IMR-90 (cell line): Measurements from ENCODE around the gene FBRS. TPM values are rescaled to one million over a fixed set of nuclear protein-coding genes. Genes with fewer than 3 reads are reported as not detected.
A peak's percentile ranks its signal among the peaks of the same experiment; 100 is the strongest.

Source experiments
- ATAC-seq: fragments of 200-7000 bp; cut with Tn5 transposase; 2 replicates; pipeline ENCODE4 v1.9.1; 2020; ENCODE audit warnings: low read depth, mild to moderate bottlenecking, moderate library complexity
- BruUV-seq: library from RNA; stranded (reverse); fragments of 400-500 nt; replicated peaks from 2 replicates; lab custom pipeline; 2021; lab: Mats Ljungman, UMichigan
- CTCF ChIA-PET: fragments of 300-600 bp; formaldehyde crosslinking; extraction: SDS; loops from one replicate; lab custom pipeline; 2021; ENCODE audit warnings: antibody characterized with exemption; lab: Yijun Ruan, JAX
- POLR2A ChIA-PET: fragments of 300-600 bp; sonication (Branson Sonifier 250); formaldehyde crosslinking; loops from one replicate; lab custom pipeline; 2022; ENCODE audit warnings: antibody characterized with exemption; ENCODE audit not compliant: unreplicated experiment; lab: Charles Lee
- DNase-seq: peaks from one replicate; pipeline ENCODE4 v3.0.0; 2013
- H2AFZ ChIP-seq: replicated peaks from 2 replicates; pipeline ENCODE3; 2013; ENCODE audit warnings: low read length, mild to moderate bottlenecking; ENCODE audit not compliant: poor library complexity
- H2AK5ac ChIP-seq: 2 replicates; pipeline ENCODE4 v1.6.1; 2013; ENCODE audit warnings: low read depth, low read length, inconsistent platforms
- H2AK9ac ChIP-seq: replicated peaks from 2 replicates; pipeline ENCODE3; 2013; ENCODE audit warnings: mild to moderate bottlenecking, low read depth, low read length, moderate library complexity; ENCODE audit not compliant: poor library complexity
- H2BK120ac ChIP-seq: 2 replicates; pipeline ENCODE4 v1.6.1; 2013; ENCODE audit warnings: low read depth, low read length, inconsistent platforms
- H2BK15ac ChIP-seq: 3 replicates; pipeline ENCODE4 v1.6.1; 2013; ENCODE audit warnings: low read depth, low read length, inconsistent platforms
- H2BK20ac ChIP-seq: 2 replicates; pipeline ENCODE4 v1.6.1; 2013; ENCODE audit warnings: low read depth, mild to moderate bottlenecking, inconsistent platforms, low read length, moderate library complexity
- H2BK5ac ChIP-seq: 2 replicates; pipeline ENCODE4 v1.6.1; 2013; ENCODE audit warnings: mild to moderate bottlenecking, low read depth, low read length, inconsistent platforms; ENCODE audit not compliant: poor library complexity, severe bottlenecking
- H3K14ac ChIP-seq: replicated peaks from 2 replicates; pipeline ENCODE4 v1.6.1; 2013; ENCODE audit warnings: low read depth, low read length, inconsistent platforms
- H3K18ac ChIP-seq: 2 replicates; pipeline ENCODE4 v1.6.1; 2013; ENCODE audit warnings: low read depth, low read length, control low read depth
- H3K23ac ChIP-seq: 2 replicates; pipeline ENCODE4 v1.6.1; 2013; ENCODE audit warnings: low read depth, low read length, inconsistent platforms
- H3K27ac ChIP-seq: 2 replicates; pipeline ENCODE4 v1.5.1; 2013; ENCODE audit warnings: mild to moderate bottlenecking, control low read depth, low read length; ENCODE audit not compliant: insufficient read depth
- H3K27me3 ChIP-seq: 2 replicates; pipeline ENCODE4 v1.6.1; 2013; ENCODE audit warnings: low read length; ENCODE audit not compliant: control insufficient read depth, insufficient read depth
- H3K36me3 ChIP-seq: 2 replicates; pipeline ENCODE4 v1.6.1; 2013; ENCODE audit warnings: low read length, mixed read lengths; ENCODE audit not compliant: control insufficient read depth, insufficient read depth
- H3K4ac ChIP-seq: 2 replicates; pipeline ENCODE4 v1.6.1; 2013; ENCODE audit warnings: low read depth, low read length, inconsistent platforms
- H3K4me1 ChIP-seq: 2 replicates; pipeline ENCODE4 v1.6.1; 2013; ENCODE audit warnings: low read length, mixed read lengths; ENCODE audit not compliant: control insufficient read depth, insufficient read depth
- H3K4me2 ChIP-seq: 2 replicates; pipeline ENCODE4 v1.6.1; 2013; ENCODE audit warnings: low read depth, mild to moderate bottlenecking, control low read depth, low read length, moderate library complexity
- H3K4me3 ChIP-seq: 2 replicates; pipeline ENCODE4 v1.5.1; 2013; ENCODE audit warnings: low read depth, mild to moderate bottlenecking, control low read depth, low read length, moderate library complexity; ENCODE audit not compliant: insufficient read depth
- H3K56ac ChIP-seq: 2 replicates; pipeline ENCODE4 v1.6.1; 2013; ENCODE audit warnings: low read length, inconsistent platforms; ENCODE audit not compliant: insufficient read depth; ENCODE audit errors: extremely low read depth
- H3K79me1 ChIP-seq, 2 experiments: 2 replicates each; pipeline ENCODE4 v1.6.1; 2013; ENCODE audit warnings: low read length in 2 of 2, inconsistent platforms in 1 of 2, low read depth in 1 of 2
- H3K9ac ChIP-seq: 2 replicates; pipeline ENCODE4 v1.6.1; 2013; ENCODE audit warnings: low read depth, low read length, control low read depth
- H3K9me1 ChIP-seq: 2 replicates; pipeline ENCODE4 v1.6.1; 2013; ENCODE audit warnings: low read length, inconsistent platforms; ENCODE audit not compliant: insufficient read depth
- H3K9me3 ChIP-seq: 2 replicates; pipeline ENCODE4 v1.6.1; 2013; ENCODE audit warnings: low read length; ENCODE audit not compliant: control insufficient read depth, insufficient read depth
- H4K20me1 ChIP-seq: 2 replicates; pipeline ENCODE4 v1.6.1; 2013; ENCODE audit warnings: low read length, inconsistent platforms; ENCODE audit not compliant: insufficient read depth
- H4K5ac ChIP-seq: 2 replicates; pipeline ENCODE4 v1.6.1; 2013; ENCODE audit warnings: mild to moderate bottlenecking, low read depth, low read length, control low read depth
- H4K8ac ChIP-seq, 2 experiments: 2 replicates each; pipeline ENCODE4 v1.6.1; 2013; ENCODE audit warnings: low read depth in 2 of 2, low read length in 2 of 2, control low read depth in 1 of 2, inconsistent platforms in 1 of 2
- H4K91ac ChIP-seq: 2 replicates; pipeline ENCODE4 v1.6.1; 2013; ENCODE audit warnings: low read depth, low read length, inconsistent platforms; ENCODE audit not compliant: insufficient read depth
- BHLHE40 ChIP-seq: fragments of 150-350 bp; IDR thresholded peaks from 2 replicates; pipeline ENCODE4 v1.6.1; 2016; ENCODE audit warnings: mild to moderate bottlenecking, low read depth, low read length
- FOS ChIP-seq: fragments of 150-350 bp; IDR thresholded peaks from 2 replicates; pipeline ENCODE4 v1.6.1; 2016; ENCODE audit warnings: low read depth, low read length
- NFE2L2 ChIP-seq: fragments of 150-350 bp; IDR thresholded peaks from 2 replicates; pipeline ENCODE4 v1.6.1; 2016; ENCODE audit warnings: low read depth, mild to moderate bottlenecking, low read length
- WGBS, 2 experiments: methylation state at CpG; one replicate each; pipeline versions ENCODE4 v1.1.5 to v1.1.7; 2013; ENCODE audit warnings: missing lambda C conversion rate in 2 of 2; ENCODE audit not compliant: insufficient read length in 1 of 2; ENCODE audit errors: extremely low coverage in 2 of 2; 5-methylcytosine and 5-hydroxymethylcytosine counted together
- dilution Hi-C: fragments of 300-500 bp; cut with HindIII; formaldehyde crosslinking; loops from one replicate; pipeline ENCODE4 v1.14.3; 2018; ENCODE audit warnings: low sequenced_read_pairs; ENCODE audit not compliant: unreplicated experiment
- in situ Hi-C: fragments of 300-500 bp; cut with MboI; formaldehyde crosslinking; loops from 3 replicates; pipeline ENCODE4 v1.14.3; 2019; ENCODE audit warnings: low sequenced_read_pairs, inconsistent platforms, mixed read lengths
- intact Hi-C: fragments of 100-400 bp; cut with micrococcal nuclease; formaldehyde crosslinking; loops from 2 replicates; pipeline ENCODE4 v1.10.0; 2022
- polyA plus RNA-seq, 3 experiments: library from polyadenylated mRNA; depleted of rRNA; stranded (reverse); fragments of >200 nt; gene quantifications; 2 replicates each; pipeline ENCODE4 v1.2.3, GENCODE V29; 2012; ENCODE audit warnings: low replicate concordance in 1 of 3
- total RNA-seq: library from RNA; depleted of rRNA; stranded (reverse); fragments of >200 nt; gene quantifications from 2 replicates; pipeline ENCODE4 v1.2.3, GENCODE V29; 2012

Gene FBRS
- total and polyA plus RNA-seq, 2 of the 4 experiments (the other 2 are of a cell fraction): 2.0 to 22.4 TPM

GRCh38 chr16:30669903-30670824, 11.9 kb downstream of the FBRS start:
- H3K79me1 ChIP-seq: peaks cover 16 to 23% of the 10 kb centered on the region in 2 experiments
- TSS peak; percentile 84 for BruUV-seq
- H3K14ac ChIP-seq: no peak overlapping the region
- TF ChIP-seq BHLHE40: no peak
- TF ChIP-seq FOS: no peak
- 0 out of 2 replicates have a peak, but pooled peaks have one; percentile 21 for TF ChIP-seq NFE2L2
- no peak overlapping the region for H3K18ac ChIP-seq
- no peak overlapping the region for H4K91ac ChIP-seq
- no peak overlapping the region for H2BK15ac ChIP-seq
- no peak overlapping the region for H3K4ac ChIP-seq
- dilution Hi-C loops: no loop called here
- no peak overlapping the region for H2BK5ac ChIP-seq
- H2AFZ ChIP-seq: peak overlapping the region; percentile 28
- H3K9me3 ChIP-seq: no peaks in the 10 kb centered on the region
- no peak overlapping the region for H3K4me2 ChIP-seq
- peaks cover 11% of the 10 kb centered on the region for H4K20me1 ChIP-seq
- 100% methylated on average over 2 of the region's 14 CpGs; no CpG with 5 or more reads in 1 of the 2 experiments for WGBS, 2 experiments
- H2AK5ac ChIP-seq: no peak overlapping the region
- no peak overlapping the region for H3K4me3 ChIP-seq
- H3K4me1 ChIP-seq: no peaks in the 10 kb centered on the region
- H3K27me3 ChIP-seq: no peaks in the 10 kb centered on the region
- POLR2A ChIA-PET: no interaction called here
- ATAC-seq (peak; percentile 16; the same call in 1 of the 2 replicates), DNase-seq (no peak)
- no peak overlapping the region for H3K9ac ChIP-seq
- no peak overlapping the region for H4K5ac ChIP-seq
- no peak overlapping the region for H2AK9ac ChIP-seq
- H2BK120ac ChIP-seq: no peak overlapping the region
- in situ Hi-C loops: no loop called here
- intact Hi-C loops: no loop called here
- H4K8ac ChIP-seq: no peak overlapping the region
- no peak overlapping the region for H3K27ac ChIP-seq
- CTCF ChIA-PET: no interaction called here
- no peak overlapping the region for H2BK20ac ChIP-seq
- H3K36me3 ChIP-seq: peaks cover 56% of the 10 kb centered on the region
- H3K23ac ChIP-seq: no peak overlapping the region
- no peak overlapping the region for H3K56ac ChIP-seq
- peaks cover 5% of the 10 kb centered on the region; the same call in 1 of the 2 replicates for H3K9me1 ChIP-seq
